ENCODE results near the gene FHL1.

FHL1 gene

DNA sequence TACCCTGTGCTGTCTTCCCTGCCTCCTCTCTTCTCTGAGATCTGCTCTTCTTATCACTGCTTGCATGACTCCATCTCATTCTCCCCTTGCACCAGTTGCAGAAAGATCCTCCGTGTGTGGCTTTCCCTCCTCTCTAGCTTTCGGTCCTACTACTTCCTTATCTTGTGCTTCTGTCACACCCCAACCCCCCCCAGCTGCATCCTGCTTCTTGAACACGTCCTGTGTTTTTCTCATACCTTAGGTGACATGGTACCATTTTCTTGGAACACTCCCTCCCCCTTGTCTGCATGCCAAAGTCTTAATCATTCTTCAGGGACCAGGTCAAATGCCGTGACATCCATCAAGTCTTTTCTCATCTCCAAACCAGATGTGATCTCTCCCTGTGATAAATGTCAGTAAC lies 46.4 kb downstream of the FHL1 start:
- TF ChIP-seq, protein P1, sequence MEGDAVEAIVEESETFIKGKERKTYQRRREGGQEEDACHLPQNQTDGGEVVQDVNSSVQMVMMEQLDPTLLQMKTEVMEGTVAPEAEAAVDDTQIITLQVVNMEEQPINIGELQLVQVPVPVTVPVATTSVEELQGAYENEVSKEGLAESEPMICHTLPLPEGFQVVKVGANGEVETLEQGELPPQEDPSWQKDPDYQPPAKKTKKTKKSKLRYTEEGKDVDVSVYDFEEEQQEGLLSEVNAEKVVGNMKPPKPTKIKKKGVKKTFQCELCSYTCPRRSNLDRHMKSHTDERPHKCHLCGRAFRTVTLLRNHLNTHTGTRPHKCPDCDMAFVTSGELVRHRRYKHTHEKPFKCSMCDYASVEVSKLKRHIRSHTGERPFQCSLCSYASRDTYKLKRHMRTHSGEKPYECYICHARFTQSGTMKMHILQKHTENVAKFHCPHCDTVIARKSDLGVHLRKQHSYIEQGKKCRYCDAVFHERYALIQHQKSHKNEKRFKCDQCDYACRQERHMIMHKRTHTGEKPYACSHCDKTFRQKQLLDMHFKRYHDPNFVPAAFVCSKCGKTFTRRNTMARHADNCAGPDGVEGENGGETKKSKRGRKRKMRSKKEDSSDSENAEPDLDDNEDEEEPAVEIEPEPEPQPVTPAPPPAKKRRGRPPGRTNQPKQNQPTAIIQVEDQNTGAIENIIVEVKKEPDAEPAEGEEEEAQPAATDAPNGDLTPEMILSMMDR (IDR thresholded peaks at IDR 0.05; ENCODE audit: low read depth, low read length), result no peak
- H3K4me3 ChIP-seq (ENCODE audit: low read depth, low read length), result no peak overlapping the region

DNA sequence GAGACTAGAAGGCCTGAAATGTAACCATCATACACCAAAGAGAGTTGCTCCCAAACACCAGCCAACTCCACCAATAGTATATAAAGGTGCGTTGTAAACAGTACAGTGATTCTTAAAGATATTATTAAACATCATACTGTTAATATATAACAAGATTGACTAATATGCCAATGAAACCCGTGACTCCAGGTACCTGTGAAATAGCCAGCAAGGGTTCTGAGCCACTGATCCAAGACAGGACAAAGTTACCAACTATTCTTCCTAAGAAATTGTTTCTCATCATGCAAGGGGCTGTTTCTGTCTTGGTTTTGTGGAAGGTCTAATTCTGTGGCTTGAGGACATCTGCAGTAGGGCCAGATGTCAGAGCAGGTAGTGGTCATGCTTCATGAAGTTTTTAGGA lies 47.2 kb downstream of the FHL1 start:
- H3K4me3 ChIP-seq (ENCODE audit: low read depth, low read length), result no peak overlapping the region
- TF ChIP-seq, protein P1 (IDR thresholded peaks at IDR 0.05; ENCODE audit: low read depth, low read length), result no peak

DNA sequence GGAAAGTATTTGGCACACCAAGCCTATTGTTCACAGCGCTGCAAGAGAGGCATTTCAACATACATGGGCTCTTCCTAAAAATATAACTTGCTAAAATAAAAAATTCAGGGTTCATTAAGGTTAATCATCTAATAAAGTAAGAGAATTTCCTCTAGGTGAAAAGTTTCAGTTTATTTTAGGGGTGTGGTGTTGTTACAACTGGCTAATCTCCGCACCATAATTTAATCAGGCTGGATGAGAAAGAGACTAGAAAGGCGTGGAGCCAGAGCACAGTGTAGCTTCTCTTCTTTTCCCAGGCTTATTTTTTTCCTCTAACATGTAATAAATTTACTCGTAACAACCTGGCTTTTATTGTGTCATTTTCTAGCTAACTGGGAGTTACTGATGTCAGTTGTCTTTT lies 47.9 kb downstream of the FHL1 start:
- H3K4me3 ChIP-seq (ENCODE audit: low read depth, low read length), result no peak overlapping the region
- TF ChIP-seq, protein P1 (IDR thresholded peaks at IDR 0.05; ENCODE audit: low read depth, low read length), result no peak

DNA sequence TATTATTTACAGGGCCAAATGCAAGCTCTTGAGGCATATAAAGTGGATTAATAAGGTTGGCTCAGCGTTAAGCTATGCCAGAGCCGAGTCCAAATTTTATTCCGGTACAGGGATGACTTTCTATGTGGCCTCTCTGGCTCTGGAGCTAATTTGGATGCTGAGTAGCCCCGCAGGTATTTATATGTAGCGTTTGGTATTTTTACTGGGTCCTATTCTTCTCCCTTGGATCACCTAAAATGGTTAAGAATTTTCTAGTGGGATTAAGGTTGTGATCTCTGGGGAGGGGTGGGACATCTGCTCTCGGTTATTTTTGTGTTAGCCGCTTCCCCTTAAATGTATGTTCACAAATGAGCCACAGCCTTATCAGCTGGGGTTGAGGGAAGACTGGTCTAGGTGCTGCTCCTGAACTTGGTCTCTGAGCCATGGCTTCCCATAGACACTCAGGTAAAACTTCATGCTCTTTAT lies 49.4 kb downstream of the FHL1 start:
- H3K4me3 ChIP-seq (ENCODE audit: low read depth, low read length), result no peak overlapping the region
- TF ChIP-seq, protein P1 (IDR thresholded peaks at IDR 0.05; ENCODE audit: low read depth, low read length), result no peak

DNA sequence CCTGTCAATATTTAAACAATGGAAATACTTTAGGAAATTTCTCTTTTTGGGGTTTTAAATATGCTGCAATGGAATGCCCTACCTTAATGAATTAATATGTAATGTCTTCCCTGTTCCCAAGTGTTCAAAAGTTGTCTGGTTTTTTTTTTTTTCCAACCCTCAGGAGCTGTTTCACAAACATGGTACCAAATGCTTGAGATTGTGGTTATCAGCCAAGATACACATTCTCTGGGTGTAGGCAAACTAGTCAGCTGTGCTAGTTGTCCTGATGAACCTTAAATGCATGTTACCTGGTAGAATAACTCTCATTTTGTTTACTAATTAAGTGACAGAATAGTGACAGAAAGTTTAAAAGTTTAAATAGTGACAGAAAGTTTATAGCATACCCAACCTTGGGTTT lies 50.7 kb downstream of the FHL1 start:
- H3K4me3 ChIP-seq (ENCODE audit: low read depth, low read length), result no peak overlapping the region
- TF ChIP-seq, protein P1 (IDR thresholded peaks at IDR 0.05; ENCODE audit: low read depth, low read length), result no peak

DNA sequence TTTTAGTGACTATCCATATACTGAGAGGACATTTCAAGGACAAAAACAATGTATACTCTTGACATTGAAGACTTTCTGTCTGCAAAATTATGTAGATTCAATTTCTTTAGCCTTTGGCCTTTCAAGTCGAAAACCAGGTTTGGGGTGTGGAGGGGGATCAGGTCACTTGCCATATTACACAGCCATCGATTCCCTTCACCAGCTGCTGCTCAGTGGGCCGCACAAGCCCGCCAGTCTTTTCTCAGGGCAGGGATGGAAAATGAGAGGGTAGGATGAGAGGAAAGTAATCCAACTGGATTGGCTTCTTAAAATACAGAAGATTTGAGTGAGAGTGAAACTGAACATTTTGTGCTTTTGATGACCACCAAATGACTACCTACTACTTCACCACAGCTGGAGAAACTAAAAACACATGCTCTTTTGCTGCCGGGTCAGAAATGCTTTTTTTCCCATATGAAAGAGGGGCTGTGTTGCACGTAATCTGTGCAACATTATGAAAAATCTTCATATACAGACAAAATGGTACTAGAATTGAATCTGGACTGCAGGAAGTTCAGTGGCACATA lies 51.4 kb downstream of the FHL1 start:
- TF ChIP-seq, protein P1 (IDR thresholded peaks at IDR 0.05; ENCODE audit: low read depth, low read length), result no peak
- H3K4me3 ChIP-seq (ENCODE audit: low read depth, low read length), result no peak overlapping the region

DNA sequence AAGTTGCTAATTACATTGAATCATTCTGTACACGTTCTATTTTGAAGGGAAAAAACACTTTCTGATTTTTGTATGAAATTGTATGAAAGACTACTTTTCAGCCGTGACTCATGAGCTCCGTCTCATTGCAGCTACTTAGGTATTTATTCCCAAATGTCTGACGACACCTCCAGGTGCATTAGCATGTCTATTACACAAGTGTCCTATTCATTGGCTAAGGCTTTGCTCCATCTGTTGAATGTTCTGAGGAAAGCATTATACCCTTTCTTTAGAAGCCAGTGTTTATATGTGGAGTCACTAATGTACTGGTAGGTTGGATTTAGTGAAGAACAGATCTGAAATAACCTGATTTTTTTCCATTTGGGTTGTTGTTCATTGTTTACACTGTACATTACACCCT lies 52.0 kb downstream of the FHL1 start:
- H3K4me3 ChIP-seq (ENCODE audit: low read depth, low read length), result no peak overlapping the region
- TF ChIP-seq, protein P1 (IDR thresholded peaks at IDR 0.05; ENCODE audit: low read depth, low read length), result no peak
